OCI-LY1 (cell line): ENCODE measurements around the gene NBPF3.

ENCODE experiments used
- CTCF ChIP-seq: fragments of 200-600 bp; sonication (generic), shearing (Covaris generic); IDR thresholded peaks from 2 replicates; pipeline ENCODE4 v1.5.1; 2017; ENCODE audit warnings: mild to moderate bottlenecking, antibody characterized with exemption, low read length, moderate library complexity, mixed read lengths
- EZH2 ChIP-seq: fragments of 200-600 bp; sonication (generic), shearing (Covaris generic); IDR thresholded peaks from 2 replicates; pipeline ENCODE4 v1.8.0; 2017; ENCODE audit warnings: borderline replicate concordance, mixed run types, mild to moderate bottlenecking, antibody characterized with exemption, low read length, moderate library complexity, mixed read lengths

GRCh38 chr1:21530368-21531016 is 90.6 kb downstream of the NBPF3 start:
- TF ChIP-seq CTCF (no peak), EZH2 (no peak)
